Loucy (cell line): ENCODE results near the gene SLC43A1.

Source experiments
- H2AFZ ChIP-seq: fragments of 200-600 bp; sonication (generic); 2 replicates; pipeline ENCODE4 v1.6.0; 2016; ENCODE audit warnings: antibody characterized with exemption, mild to moderate bottlenecking, low read length, moderate library complexity
- H3F3A ChIP-seq: fragments of 200-600 bp; 2 replicates; pipeline ENCODE4 v1.6.0; 2016; ENCODE audit warnings: antibody characterized with exemption, low read depth, mild to moderate bottlenecking
- H3K27me3 ChIP-seq: fragments of 200-600 bp; sonication (generic); 2 replicates; pipeline ENCODE4 v1.6.1; 2014; ENCODE audit warnings: low read length, mild to moderate bottlenecking; ENCODE audit not compliant: insufficient read depth, poor library complexity, severe bottlenecking
- H3K36me3 ChIP-seq: fragments of 200-600 bp; sonication (generic); 2 replicates; pipeline ENCODE4 v1.6.1; 2016; ENCODE audit warnings: low read length; ENCODE audit not compliant: insufficient read depth
- H3K4me1 ChIP-seq: fragments of 200-600 bp; sonication (generic); 2 replicates; pipeline ENCODE4 v1.5.1; 2014; ENCODE audit warnings: low read length, mild to moderate bottlenecking; ENCODE audit not compliant: insufficient read depth, poor library complexity, severe bottlenecking
- H3K4me2 ChIP-seq: fragments of 200-600 bp; sonication (generic); 2 replicates; pipeline ENCODE4 v1.6.0; 2014; ENCODE audit warnings: antibody characterized with exemption, low read length, low read depth, mild to moderate bottlenecking; ENCODE audit not compliant: poor library complexity, severe bottlenecking
- H3K4me3 ChIP-seq: fragments of 200-600 bp; sonication (generic); 2 replicates; pipeline ENCODE4 v1.5.1; 2014; ENCODE audit warnings: low read length, mild to moderate bottlenecking, mixed read lengths; ENCODE audit not compliant: poor library complexity, severe bottlenecking
- H3K79me2 ChIP-seq: fragments of 200-600 bp; sonication (generic); 2 replicates; pipeline ENCODE4 v1.6.1; 2014; ENCODE audit warnings: low read length; ENCODE audit not compliant: insufficient read depth
- H3K9ac ChIP-seq: fragments of 200-600 bp; sonication (generic); 2 replicates; pipeline ENCODE4 v1.6.0; 2014; ENCODE audit warnings: mild to moderate bottlenecking, low read depth, low read length, moderate library complexity; ENCODE audit not compliant: poor library complexity, severe bottlenecking
- H3K9me2 ChIP-seq: fragments of 200-600 bp; sonication (generic); replicated peaks from 2 replicates; pipeline ENCODE4 v1.6.1; 2016; ENCODE audit warnings: low read depth, low read length, mixed read lengths
- H3K9me3 ChIP-seq: fragments of 200-600 bp; sonication (generic); 2 replicates; pipeline ENCODE4 v1.6.1; 2014; ENCODE audit warnings: mild to moderate bottlenecking, antibody characterized with exemption, low read length, low read depth; ENCODE audit not compliant: insufficient read depth
- H4K20me1 ChIP-seq: fragments of 200-600 bp; sonication (generic); 2 replicates; pipeline ENCODE4 v1.6.0; 2014; ENCODE audit warnings: antibody characterized with exemption, low read length, mild to moderate bottlenecking; ENCODE audit not compliant: insufficient read depth, poor library complexity, severe bottlenecking
- EZH2phosphoT487 ChIP-seq: fragments of 200-600 bp; IDR thresholded peaks from 2 replicates; pipeline ENCODE4 v1.6.1; 2018; ENCODE audit warnings: antibody characterized with exemption, mild to moderate bottlenecking, moderate library complexity, borderline replicate concordance
- TF ChIP-seq, protein P1 (sequence below): fragments of 200-600 bp; sonication (generic); conservative IDR thresholded peaks from 2 replicates; pipeline ENCODE4 v1.5.1; 2014; ENCODE audit warnings: mild to moderate bottlenecking, antibody characterized with exemption, low read length

The SLC43A1 gene

DNA sequence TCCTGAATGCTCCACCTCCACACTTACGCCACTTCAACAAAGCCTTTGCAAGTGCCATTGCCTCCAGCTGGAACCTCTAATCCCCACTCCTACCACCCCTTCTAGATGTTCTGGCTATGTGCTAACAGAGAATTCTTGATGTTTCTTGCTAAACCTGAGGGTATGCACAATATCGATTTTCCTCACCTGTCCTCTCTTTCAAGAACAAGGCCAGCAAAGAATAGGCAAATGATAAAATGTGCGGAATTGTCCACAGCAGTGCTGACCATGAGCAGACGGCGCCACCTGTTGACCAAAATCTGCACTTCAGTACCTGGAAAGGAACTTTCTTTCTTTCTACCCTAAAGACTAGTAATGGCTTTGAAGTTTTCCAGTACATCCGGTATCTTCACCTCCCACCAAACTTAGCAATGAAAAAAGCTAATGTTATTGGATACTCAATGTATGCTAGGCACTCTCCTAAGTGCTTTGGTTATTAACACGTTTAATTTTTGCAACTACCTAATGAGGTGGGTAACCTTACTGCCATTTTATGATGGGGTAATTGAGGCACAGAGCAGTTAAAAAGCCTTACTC is 11.6 kb upstream of the SLC43A1 start:
- Histone ChIP-seq H3K36me3 (no peaks in the 10 kb centered on the region), H3K4me1 (peaks cover 34% of the 10 kb centered on the region), H3K27me3 (no peaks in the 10 kb centered on the region), H3K9me2 (no peaks in the 10 kb centered on the region), H2AFZ (no peak overlapping the region), H3F3A (peaks cover 9% of the 10 kb centered on the region; the same call in 1 of the 2 replicates), H3K4me3 (no peak overlapping the region), H3K9me3 (no peaks in the 10 kb centered on the region), H3K4me2 (peak overlapping the region; percentile 14), H3K9ac (peak overlapping the region; percentile 12), H4K20me1 (peaks cover 6% of the 10 kb centered on the region), H3K79me2 (peaks cover 25% of the 10 kb centered on the region)
- TF ChIP-seq, protein P1, sequence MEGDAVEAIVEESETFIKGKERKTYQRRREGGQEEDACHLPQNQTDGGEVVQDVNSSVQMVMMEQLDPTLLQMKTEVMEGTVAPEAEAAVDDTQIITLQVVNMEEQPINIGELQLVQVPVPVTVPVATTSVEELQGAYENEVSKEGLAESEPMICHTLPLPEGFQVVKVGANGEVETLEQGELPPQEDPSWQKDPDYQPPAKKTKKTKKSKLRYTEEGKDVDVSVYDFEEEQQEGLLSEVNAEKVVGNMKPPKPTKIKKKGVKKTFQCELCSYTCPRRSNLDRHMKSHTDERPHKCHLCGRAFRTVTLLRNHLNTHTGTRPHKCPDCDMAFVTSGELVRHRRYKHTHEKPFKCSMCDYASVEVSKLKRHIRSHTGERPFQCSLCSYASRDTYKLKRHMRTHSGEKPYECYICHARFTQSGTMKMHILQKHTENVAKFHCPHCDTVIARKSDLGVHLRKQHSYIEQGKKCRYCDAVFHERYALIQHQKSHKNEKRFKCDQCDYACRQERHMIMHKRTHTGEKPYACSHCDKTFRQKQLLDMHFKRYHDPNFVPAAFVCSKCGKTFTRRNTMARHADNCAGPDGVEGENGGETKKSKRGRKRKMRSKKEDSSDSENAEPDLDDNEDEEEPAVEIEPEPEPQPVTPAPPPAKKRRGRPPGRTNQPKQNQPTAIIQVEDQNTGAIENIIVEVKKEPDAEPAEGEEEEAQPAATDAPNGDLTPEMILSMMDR, result peak; percentile 100
- no peak for TF ChIP-seq EZH2phosphoT487

DNA sequence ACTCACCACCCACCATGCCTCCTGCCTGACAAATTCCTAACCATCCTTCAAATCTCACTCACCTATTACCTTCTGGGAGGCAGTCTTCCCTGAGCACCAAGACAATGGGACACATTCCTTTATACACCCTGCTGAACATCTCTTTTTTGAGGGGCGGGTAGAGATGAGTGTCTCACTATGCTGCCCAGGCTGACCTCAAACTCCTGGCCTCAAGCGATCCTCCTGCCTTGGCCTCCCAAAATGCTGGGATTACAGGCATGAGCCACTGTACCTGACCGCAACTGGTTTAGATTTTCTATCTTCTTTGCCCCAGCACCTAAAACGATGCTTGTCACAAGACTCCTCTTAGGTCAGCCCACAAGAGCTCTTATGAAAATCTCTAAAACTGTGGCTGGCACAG is 7.9 kb upstream of the SLC43A1 start:
- Histone ChIP-seq H3K4me2 (no peak overlapping the region), H3K9me3 (no peaks in the 10 kb centered on the region), H3K4me3 (no peak overlapping the region), H3K9ac (no peak overlapping the region), H2AFZ (no peak overlapping the region), H4K20me1 (no peaks in the 10 kb centered on the region), H3K36me3 (no peaks in the 10 kb centered on the region), H3K79me2 (peaks cover 3% of the 10 kb centered on the region; the same call in 1 of the 2 replicates), H3K4me1 (peaks cover 3% of the 10 kb centered on the region), H3F3A (no peaks in the 10 kb centered on the region), H3K27me3 (no peaks in the 10 kb centered on the region), H3K9me2 (no peaks in the 10 kb centered on the region)
- TF ChIP-seq EZH2phosphoT487, result no peak
- TF ChIP-seq, protein P1, result no peak

DNA sequence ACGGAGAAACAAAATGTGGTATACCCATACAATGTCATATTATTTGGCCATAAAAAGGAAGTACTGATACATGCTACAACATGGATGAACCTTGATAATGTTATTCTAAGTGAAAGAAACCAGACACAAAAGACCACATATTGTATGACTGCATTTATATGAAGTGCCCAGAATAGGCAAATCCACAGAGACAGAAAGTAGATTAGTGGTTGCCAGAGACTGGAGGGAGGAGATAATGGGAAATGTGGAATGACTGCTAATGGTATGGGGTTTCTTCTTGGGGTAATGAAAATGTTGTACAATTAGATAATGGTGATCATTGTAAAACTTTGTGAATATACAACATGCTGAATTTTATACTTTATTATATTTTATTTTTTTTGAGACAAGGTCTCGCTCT is 5.6 kb upstream of the SLC43A1 start:
- TF ChIP-seq, protein P1, result no peak
- no peak for TF ChIP-seq EZH2phosphoT487
- Histone ChIP-seq H3K9me2 (no peaks in the 10 kb centered on the region), H3K9me3 (no peaks in the 10 kb centered on the region), H3F3A (no peaks in the 10 kb centered on the region), H3K27me3 (no peaks in the 10 kb centered on the region), H2AFZ (no peak overlapping the region), H3K79me2 (peaks cover 1% of the 10 kb centered on the region; the same call in 1 of the 2 replicates), H3K9ac (no peak overlapping the region), H3K36me3 (no peaks in the 10 kb centered on the region), H4K20me1 (no peaks in the 10 kb centered on the region), H3K4me1 (peaks cover 2% of the 10 kb centered on the region), H3K4me3 (no peak overlapping the region), H3K4me2 (no peak overlapping the region)
